ENCODE data around the gene PLGRKT. TPM values are rescaled to one million over a fixed set of nuclear protein-coding genes. Genes with fewer than 3 reads are reported as not detected.
A peak's percentile ranks its signal among the peaks of the same experiment; 100 is the strongest.
"Not testable (repeated sequence)": the region's sequence is repeated elsewhere in the genome, so short reads cannot be mapped to it uniquely, and the experiment has no call there.

PLGRKT gene
- 10 to 100 TPM; 17.4 to 23.5 TPM for total RNA-seq
- total RNA-seq, result 14.5 to 20.9 reads per million in 2 donors

DNA sequence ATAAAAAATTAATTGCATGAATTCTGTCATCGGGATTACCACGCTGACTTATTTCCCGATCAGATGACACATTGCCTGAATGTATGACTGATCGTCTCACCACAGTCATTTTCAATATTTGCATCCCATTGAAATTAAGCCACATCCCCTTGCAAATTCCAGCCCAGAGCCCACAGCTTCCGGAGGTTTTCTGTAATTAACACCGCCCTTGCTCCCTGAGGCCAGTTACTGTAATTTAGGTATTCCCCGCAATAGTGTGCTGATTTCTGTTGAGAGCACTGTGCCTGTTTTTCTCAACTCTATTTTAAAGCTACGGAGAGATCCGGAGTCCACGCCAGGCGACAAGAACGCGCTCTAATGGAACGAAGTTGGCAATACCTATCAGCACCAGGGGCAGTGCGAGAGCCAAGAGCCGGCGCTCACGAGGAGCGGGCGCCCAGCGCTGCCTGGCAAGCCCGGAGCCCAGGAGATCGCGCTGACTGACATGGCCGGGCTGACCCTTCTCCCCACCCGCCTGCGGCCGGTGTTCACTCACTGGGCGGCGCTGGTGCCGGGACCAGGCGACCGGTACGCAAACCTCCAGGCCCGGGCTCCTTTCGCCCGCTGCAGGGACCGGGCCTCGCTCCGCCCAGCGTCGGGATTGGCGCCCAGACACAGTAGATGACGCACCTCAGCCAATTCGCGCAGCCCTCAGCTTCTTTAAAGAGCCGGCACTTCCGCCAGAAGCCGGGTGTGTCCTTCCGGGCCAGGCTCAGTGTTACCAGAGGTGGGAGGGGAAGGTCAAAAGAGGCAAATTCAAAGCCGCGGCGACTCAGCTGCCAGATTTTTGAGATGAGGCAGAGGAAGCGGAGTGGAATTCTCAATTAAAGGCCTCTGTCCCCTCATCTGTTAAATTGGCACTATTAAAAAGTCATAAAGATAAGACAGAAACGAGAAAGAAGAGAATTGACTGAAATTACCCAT, at the start of gene PLGRKT:
Gene PLGRKT (minus strand): TSS at position 672 of the 963 bp plus-strand sequence. CDS start 5,948 bp downstream, outside the sequence.
- Mint-ChIP-seq H3K4me1 (peaks cover 22% of the 10 kb centered on the region), H3K27me3 (no peaks in the 10 kb centered on the region), H3K27ac (peak within 1 kb of the TSS; percentile 97), H3K36me3 (ENCODE audit: low read depth) (peaks cover 2% of the 10 kb centered on the region), H3K4me3 (peak within 1 kb of the TSS; percentile 93)
- H3K9me3 ChIP-seq (ENCODE audit: control insufficient read depth, low read length, poor library complexity, severe bottlenecking), result no peaks in the 10 kb centered on the region
- peak; percentile 83 to 86 (median 85) for DNase-seq
- peak; percentile 93 for ATAC-seq

- H3K4me1 Mint-ChIP-seq, result no peaks in the 10 kb centered on the region
- no peak overlapping the region for H3K4me3 Mint-ChIP-seq
- no peaks in the 10 kb centered on the region for H3K27me3 Mint-ChIP-seq
- H3K36me3 Mint-ChIP-seq (ENCODE audit: low read depth), result no peaks in the 10 kb centered on the region
- no peak overlapping the region for H3K27ac Mint-ChIP-seq
- no peaks in the 10 kb centered on the region for H3K9me3 ChIP-seq (ENCODE audit: control insufficient read depth, low read length, poor library complexity, severe bottlenecking)
- DNase-seq (no peak), ATAC-seq (no peak)
These were observed 49.3 kb upstream of the PLGRKT start for GRCh38 chr9:5486988-5487387.

GRCh38 chr9:5485378-5486085, 47.8 kb upstream of the PLGRKT start:
- Mint-ChIP-seq H3K27me3 (no peaks in the 10 kb centered on the region), H3K4me3 (no peak overlapping the region), H3K36me3 (ENCODE audit: low read depth) (no peaks in the 10 kb centered on the region), H3K4me1 (no peaks in the 10 kb centered on the region), H3K27ac (no peak overlapping the region)
- no peaks in the 10 kb centered on the region for H3K9me3 ChIP-seq (ENCODE audit: control insufficient read depth, low read length, poor library complexity, severe bottlenecking)
- DNase-seq (no peak), ATAC-seq (no peak)

DNA sequence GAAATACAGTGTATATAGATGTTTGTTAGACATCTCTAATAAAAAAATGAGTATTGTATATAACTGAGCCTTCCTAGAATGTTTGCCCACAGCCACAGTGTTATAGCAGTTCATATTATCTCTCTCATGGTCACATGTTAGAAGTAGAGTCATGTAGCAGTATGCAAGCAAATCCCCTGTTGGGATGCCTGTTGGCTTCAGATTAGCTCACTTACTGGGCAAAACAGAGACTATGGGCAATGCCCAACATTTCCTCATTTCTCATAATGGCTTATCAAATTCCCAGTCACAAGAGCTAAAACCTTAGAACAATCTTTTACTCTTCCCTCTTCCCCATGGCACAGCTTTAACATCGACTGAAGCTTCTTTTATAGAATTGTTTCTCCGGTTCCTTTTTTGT, 45.6 kb upstream of the PLGRKT start:
- no peak for DNase-seq
- H3K4me1 Mint-ChIP-seq, result no peaks in the 10 kb centered on the region
- H3K4me3 Mint-ChIP-seq, result no peak overlapping the region
- no peaks in the 10 kb centered on the region for H3K36me3 Mint-ChIP-seq (ENCODE audit: low read depth)
- H3K27ac Mint-ChIP-seq, result no peak overlapping the region
- ATAC-seq, result no peak
- H3K9me3 ChIP-seq (ENCODE audit: control insufficient read depth, low read length, poor library complexity, severe bottlenecking), result no peaks in the 10 kb centered on the region
- no peaks in the 10 kb centered on the region for H3K27me3 Mint-ChIP-seq

DNA sequence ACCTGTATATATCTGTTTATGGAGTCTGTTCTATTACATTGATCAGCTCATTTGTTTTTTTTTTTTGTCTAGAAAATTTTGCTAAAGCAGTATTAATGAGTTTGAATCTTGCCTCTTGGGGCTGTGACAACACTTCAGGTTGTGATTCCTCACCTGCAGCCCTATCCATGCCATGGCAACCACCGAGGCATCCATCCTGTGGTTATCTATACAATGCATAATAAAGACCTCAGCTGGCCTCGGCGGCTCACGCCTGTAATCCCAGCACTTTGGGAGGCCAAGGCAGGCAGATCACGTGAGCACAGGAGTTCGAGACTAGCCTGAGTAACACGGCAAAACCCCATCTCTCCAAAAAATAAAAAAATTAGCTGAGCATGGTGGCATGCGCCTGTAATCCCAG, 44.5 kb upstream of the PLGRKT start:
- H3K9me3 ChIP-seq (ENCODE audit: control insufficient read depth, low read length, poor library complexity, severe bottlenecking), result no peaks in the 10 kb centered on the region
- Mint-ChIP-seq H3K36me3 (ENCODE audit: low read depth) (no peaks in the 10 kb centered on the region), H3K27me3 (no peaks in the 10 kb centered on the region), H3K4me3 (no peak overlapping the region), H3K4me1 (no peaks in the 10 kb centered on the region), H3K27ac (no peak overlapping the region)
- no peak for DNase-seq
- ATAC-seq, result no peak

- no peaks in the 10 kb centered on the region for H3K9me3 ChIP-seq (ENCODE audit: control insufficient read depth, low read length, poor library complexity, severe bottlenecking)
- DNase-seq (no peak), ATAC-seq (no peak)
- no peak overlapping the region for H3K27ac Mint-ChIP-seq
- H3K4me3 Mint-ChIP-seq, result no peak overlapping the region
- no peaks in the 10 kb centered on the region for H3K36me3 Mint-ChIP-seq (ENCODE audit: low read depth)
- H3K27me3 Mint-ChIP-seq, result no peaks in the 10 kb centered on the region
- no peaks in the 10 kb centered on the region for H3K4me1 Mint-ChIP-seq
These were observed 43.8 kb upstream of the PLGRKT start for GRCh38 chr9:5481322-5482040.

GRCh38 chr9:5480919-5481318, 43.2 kb upstream of the PLGRKT start:
- no peak for DNase-seq
- no peaks in the 10 kb centered on the region for H3K36me3 Mint-ChIP-seq (ENCODE audit: low read depth)
- no peak for ATAC-seq
- no peaks in the 10 kb centered on the region for H3K4me1 Mint-ChIP-seq
- H3K9me3 ChIP-seq (ENCODE audit: control insufficient read depth, low read length, poor library complexity, severe bottlenecking), result no peaks in the 10 kb centered on the region
- no peak overlapping the region for H3K27ac Mint-ChIP-seq
- H3K27me3 Mint-ChIP-seq, result no peaks in the 10 kb centered on the region
- H3K4me3 Mint-ChIP-seq, result no peak overlapping the region

DNA sequence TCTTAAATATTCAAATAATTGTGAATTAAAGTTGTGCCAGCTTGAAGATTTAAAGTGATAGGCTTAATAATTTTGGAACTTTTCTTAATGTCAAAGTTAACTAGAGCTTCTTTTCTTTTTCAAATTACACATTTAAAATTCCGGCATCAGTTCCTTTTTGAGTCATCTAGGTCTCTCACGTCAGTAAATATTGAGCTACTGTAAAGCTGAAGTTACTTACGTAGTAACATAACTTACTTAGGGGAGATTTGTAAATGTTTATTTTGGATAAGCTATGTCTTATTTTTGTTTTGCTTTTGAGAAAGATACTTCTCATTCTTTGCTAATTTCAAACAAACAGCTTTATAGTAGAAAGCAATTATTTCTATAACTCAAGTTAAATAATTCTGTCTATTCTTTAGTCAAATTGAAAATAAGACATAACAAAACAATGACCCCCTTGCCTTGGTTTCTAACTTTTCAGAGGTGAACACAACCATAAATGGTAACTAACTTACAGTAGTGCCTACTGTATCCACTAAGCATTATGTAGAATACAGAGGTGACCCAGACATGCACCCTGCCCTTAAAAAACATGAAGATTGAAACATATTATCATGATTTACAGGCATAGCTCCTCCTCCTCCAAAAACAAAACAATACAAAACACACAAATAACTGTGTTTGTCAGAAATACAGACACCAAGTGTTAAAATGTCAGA, 42.4 kb upstream of the PLGRKT start:
- H3K27me3 Mint-ChIP-seq, result no peaks in the 10 kb centered on the region
- no peak for ATAC-seq
- H3K36me3 Mint-ChIP-seq (ENCODE audit: low read depth), result no peaks in the 10 kb centered on the region
- DNase-seq, result no peak
- H3K27ac Mint-ChIP-seq, result no peak overlapping the region
- H3K9me3 ChIP-seq (ENCODE audit: control insufficient read depth, low read length, poor library complexity, severe bottlenecking), result no peaks in the 10 kb centered on the region
- no peaks in the 10 kb centered on the region for H3K4me1 Mint-ChIP-seq
- no peak overlapping the region for H3K4me3 Mint-ChIP-seq

- H3K27ac Mint-ChIP-seq, result no peak overlapping the region
- H3K9me3 ChIP-seq (ENCODE audit: control insufficient read depth, low read length, poor library complexity, severe bottlenecking), result no peaks in the 10 kb centered on the region
- no peak for DNase-seq
- no peaks in the 10 kb centered on the region for H3K27me3 Mint-ChIP-seq
- H3K4me3 Mint-ChIP-seq, result no peak overlapping the region
- no peaks in the 10 kb centered on the region for H3K36me3 Mint-ChIP-seq (ENCODE audit: low read depth)
- H3K4me1 Mint-ChIP-seq, result no peaks in the 10 kb centered on the region
- ATAC-seq, result no peak
These were observed 40.5 kb upstream of the PLGRKT start for GRCh38 chr9:5478206-5478605.

- DNase-seq; H3K27me3 Mint-ChIP-seq; H3K9me3 ChIP-seq (ENCODE audit: control insufficient read depth, low read length, poor library complexity, severe bottlenecking); H3K4me1 Mint-ChIP-seq; H3K36me3 Mint-ChIP-seq (ENCODE audit: low read depth); H3K27ac Mint-ChIP-seq; H3K4me3 Mint-ChIP-seq; ATAC-seq: not testable (repeated sequence)
These were observed 37.9 kb upstream of the PLGRKT start for GRCh38 chr9:5475611-5476010.

GRCh38 chr9:5470816-5471215, 33.1 kb upstream of the PLGRKT start:
- no peaks in the 10 kb centered on the region for H3K9me3 ChIP-seq (ENCODE audit: control insufficient read depth, low read length, poor library complexity, severe bottlenecking)
- Mint-ChIP-seq H3K27ac (no peak overlapping the region), H3K36me3 (ENCODE audit: low read depth) (peaks cover 8% of the 10 kb centered on the region), H3K4me1 (peaks cover 5% of the 10 kb centered on the region), H3K4me3 (no peak overlapping the region), H3K27me3 (no peaks in the 10 kb centered on the region)
- no peak for ATAC-seq
- DNase-seq, result no peak

- H3K9me3 ChIP-seq (ENCODE audit: control insufficient read depth, low read length, poor library complexity, severe bottlenecking), result no peaks in the 10 kb centered on the region
- Mint-ChIP-seq H3K4me1 (peaks cover 5% of the 10 kb centered on the region), H3K27me3 (no peaks in the 10 kb centered on the region), H3K36me3 (ENCODE audit: low read depth) (peaks cover 13% of the 10 kb centered on the region), H3K27ac (peak overlapping the region; percentile 16), H3K4me3 (no peak overlapping the region)
- ATAC-seq (no peak), DNase-seq (no peak)
These were observed 32.4 kb upstream of the PLGRKT start for GRCh38 chr9:5470122-5470521.

All from T-helper 17 cell (primary cell).